Calu3 (cell line): ENCODE data around the gene SCCPDH. TPM values are rescaled to one million over a fixed set of nuclear protein-coding genes. Genes with fewer than 3 reads are reported as not detected.

Source experiments
- BruUV-seq: library from RNA; stranded (reverse); fragments of 400-500 nt; replicated peaks from 2 replicates; lab custom pipeline; 2021; lab: Mats Ljungman, UMichigan
- CTCF ChIA-PET: fragments of 300-600 bp; sonication (Branson Sonifier 250); formaldehyde crosslinking; loops from one replicate; lab custom pipeline; 2022; ENCODE audit warnings: antibody characterized with exemption; lab: Charles Lee
- DNase-seq: peaks from one replicate; pipeline ENCODE4 v3.0.0; 2022
- H3K27ac Mint-ChIP-seq: one replicate; pipeline ENCODE4 v1.8.0; 2022; ENCODE audit warnings: mixed read lengths; ENCODE audit not compliant: unreplicated experiment
- H3K27me3 Mint-ChIP-seq: one replicate; pipeline ENCODE4 v1.8.0; 2022; ENCODE audit warnings: mixed read lengths; ENCODE audit not compliant: unreplicated experiment
- H3K36me3 Mint-ChIP-seq: one replicate; pipeline ENCODE4 v1.8.0; 2022; ENCODE audit warnings: mild to moderate bottlenecking, moderate library complexity, mixed read lengths; ENCODE audit not compliant: insufficient read depth, unreplicated experiment
- H3K4me1 Mint-ChIP-seq: one replicate; pipeline ENCODE4 v1.8.0; 2022; ENCODE audit warnings: mild to moderate bottlenecking, low read depth, mixed read lengths; ENCODE audit not compliant: unreplicated experiment
- H3K4me3 Mint-ChIP-seq: one replicate; pipeline ENCODE4 v1.8.0; 2022; ENCODE audit warnings: mild to moderate bottlenecking, low read depth, moderate library complexity, mixed read lengths; ENCODE audit not compliant: unreplicated experiment
- H3K9me3 Mint-ChIP-seq: one replicate; pipeline ENCODE4 v1.8.0; 2022; ENCODE audit warnings: low read depth, mixed read lengths; ENCODE audit not compliant: unreplicated experiment
- CTCF ChIP-seq: fragments of 200-600 bp; IDR thresholded peaks from one replicate; pipeline ENCODE4 v1.8.0; 2022; ENCODE audit warnings: antibody characterized with exemption; ENCODE audit not compliant: unreplicated experiment
- intact Hi-C: fragments of 100-400 bp; cut with micrococcal nuclease; formaldehyde crosslinking; loops from one replicate; pipeline ENCODE4 v1.10.0; 2022; ENCODE audit not compliant: unreplicated experiment
- total RNA-seq: library from RNA; stranded (reverse); gene quantifications from 2 replicates; pipeline ENCODE4 v1.2.3, GENCODE V29; 2022

Gene SCCPDH
- total RNA-seq, 1 experiment from 2014 or later = 40.0 TPM

- CTCF ChIA-PET = interaction anchor here (0.6 to 1.1 kb wide), 2 partner anchors 258 to 1447 kb away, joined by 3 read pairs; no protein-coding TSS in a partner anchor
- no peak for DNase-seq
- TF ChIP-seq CTCF = no peak
- H3K4me3 Mint-ChIP-seq = no peak overlapping the region
- no peaks in the 10 kb centered on the region for H3K36me3 Mint-ChIP-seq
- peaks cover 62% of the 10 kb centered on the region for H3K27me3 Mint-ChIP-seq
- no peaks in the 10 kb centered on the region for H3K4me1 Mint-ChIP-seq
- intact Hi-C loops = no loop called here
- no TSS peak for BruUV-seq
- no peaks in the 10 kb centered on the region for H3K9me3 Mint-ChIP-seq
- H3K27ac Mint-ChIP-seq = no peak overlapping the region
Measured at GRCh38 chr1:246794828-246795671, 70.8 kb downstream of the SCCPDH start.

DNA sequence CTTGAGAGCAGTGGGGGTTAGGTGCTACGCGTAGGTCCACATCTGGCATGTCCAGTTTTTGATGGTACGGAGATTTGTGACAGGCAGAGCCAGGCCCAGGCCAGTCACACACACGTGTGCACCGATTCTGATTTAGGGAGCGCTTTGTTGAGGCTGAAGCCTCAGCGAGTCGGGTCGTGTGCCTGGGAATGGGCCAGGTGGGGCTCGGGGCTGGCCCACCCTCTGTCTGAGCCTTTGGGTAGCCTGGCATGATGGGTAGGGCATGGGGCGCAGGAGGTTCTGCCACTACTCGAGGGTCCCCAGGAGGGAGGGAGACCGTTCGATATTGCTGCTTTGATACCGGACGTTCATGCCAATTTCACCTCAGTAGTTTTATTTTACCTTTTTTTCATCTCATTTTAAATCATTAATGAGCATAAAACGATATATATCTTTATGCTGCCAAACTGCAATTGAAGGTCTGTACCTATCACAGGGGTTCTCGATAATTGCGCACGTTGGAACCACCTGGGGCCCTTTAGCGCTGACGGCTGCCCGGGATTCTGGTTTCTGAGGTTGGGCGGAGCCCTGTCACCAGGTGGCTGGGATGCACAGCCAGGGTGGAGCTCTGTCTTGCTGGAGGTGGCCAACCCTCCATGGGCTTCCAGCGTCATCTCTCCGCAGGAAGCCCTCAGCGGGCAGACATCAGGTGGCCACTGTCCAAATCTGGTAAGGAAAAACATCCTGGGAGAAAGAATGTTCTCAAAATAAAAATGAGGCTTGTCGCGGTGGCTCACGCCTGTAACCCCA is 71.9 kb downstream of the SCCPDH start:
- Mint-ChIP-seq H3K9me3 (no peaks in the 10 kb centered on the region), H3K4me3 (no peak overlapping the region), H3K36me3 (no peaks in the 10 kb centered on the region), H3K27me3 (peaks cover 52% of the 10 kb centered on the region), H3K4me1 (no peaks in the 10 kb centered on the region), H3K27ac (no peak overlapping the region)
- CTCF ChIA-PET = no interaction called here
- no peak for DNase-seq
- intact Hi-C loops = no loop called here
- no peak for TF ChIP-seq CTCF
- no TSS peak for BruUV-seq

GRCh38 chr1:246797157-246797556 is 72.9 kb downstream of the SCCPDH start:
- intact Hi-C loops = no loop called here
- CTCF ChIA-PET = no interaction called here
- H3K4me3 Mint-ChIP-seq = no peak overlapping the region
- peaks cover 52% of the 10 kb centered on the region for H3K27me3 Mint-ChIP-seq
- H3K36me3 Mint-ChIP-seq = no peaks in the 10 kb centered on the region
- TF ChIP-seq CTCF = no peak
- H3K9me3 Mint-ChIP-seq = no peaks in the 10 kb centered on the region
- no peak overlapping the region for H3K27ac Mint-ChIP-seq
- DNase-seq = no peak
- no TSS peak for BruUV-seq
- no peaks in the 10 kb centered on the region for H3K4me1 Mint-ChIP-seq

DNA sequence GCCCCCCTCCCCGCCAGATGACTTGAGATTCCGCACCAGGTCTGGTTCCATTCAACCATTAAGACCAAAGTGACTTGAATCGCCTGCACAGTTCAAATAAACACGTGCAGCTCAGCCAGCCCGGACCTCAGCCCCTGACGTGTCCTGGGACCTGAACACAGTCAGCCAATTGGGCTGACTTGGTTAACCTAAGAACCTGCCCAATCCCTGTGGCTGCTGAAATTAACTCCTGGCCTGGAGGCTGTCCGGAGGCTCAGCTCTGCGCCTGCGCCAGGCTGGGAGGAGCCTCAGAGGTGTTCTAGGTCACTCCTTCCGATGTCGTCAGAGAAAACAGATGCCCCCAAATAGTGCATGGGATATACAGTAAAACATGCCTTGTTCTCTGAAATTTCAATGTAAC is 73.4 kb downstream of the SCCPDH start:
- no peak for TF ChIP-seq CTCF
- Mint-ChIP-seq H3K4me3 (no peak overlapping the region), H3K9me3 (no peaks in the 10 kb centered on the region), H3K4me1 (no peaks in the 10 kb centered on the region), H3K36me3 (no peaks in the 10 kb centered on the region), H3K27me3 (peaks cover 50% of the 10 kb centered on the region), H3K27ac (no peak overlapping the region)
- BruUV-seq = no TSS peak
- intact Hi-C loops = no loop called here
- CTCF ChIA-PET = no interaction called here
- no peak for DNase-seq
